Large intestine (tissue), 3 donors: ENCODE measurements around the gene RALGPS1. TPM values are rescaled to one million over a fixed set of nuclear protein-coding genes. Genes with fewer than 3 reads are reported as not detected.

ENCODE experiments used
- DNase-seq, 2 donors: peaks; one replicate each; pipeline versions ENCODE4 v3.0.0 to v3.0.0-alpha.2; 2013
- H3K27ac ChIP-seq: one replicate; pipeline ENCODE4 v1.5.1; 2013; ENCODE audit warnings: low read length
- H3K27me3 ChIP-seq: 2 replicates; pipeline ENCODE4 v1.6.1; 2013; ENCODE audit warnings: low read length; ENCODE audit not compliant: control insufficient read depth, insufficient read depth
- H3K36me3 ChIP-seq: 2 replicates; pipeline ENCODE4 v1.6.1; 2013; ENCODE audit warnings: low read length; ENCODE audit not compliant: control insufficient read depth, insufficient read depth
- H3K4me1 ChIP-seq: one replicate; pipeline ENCODE4 v1.6.1; 2013; ENCODE audit warnings: low read length; ENCODE audit not compliant: control insufficient read depth, insufficient read depth
- H3K4me3 ChIP-seq: one replicate; pipeline ENCODE4 v1.5.1; 2013; ENCODE audit warnings: low read length
- H3K9me3 ChIP-seq: one replicate; pipeline ENCODE4 v1.6.1; 2013; ENCODE audit warnings: mild to moderate bottlenecking, low read depth, low read length, moderate library complexity; ENCODE audit not compliant: control insufficient read depth
- WGBS: methylation state at CpG from one replicate; pipeline ENCODE4 v1.1.5; 2013; ENCODE audit warnings: low lambda C conversion rate; ENCODE audit not compliant: insufficient coverage; 5-methylcytosine and 5-hydroxymethylcytosine counted together
- polyA plus RNA-seq: library from polyadenylated mRNA; unstranded; fragments of 120-200 nt; gene quantifications from one replicate; pipeline ENCODE4 v1.2.1, GENCODE V29; 2013

The RALGPS1 gene
- polyA plus RNA-seq, 1 donor = 58.8 TPM

GRCh38 chr9:127187231-127187956 is 272.8 kb downstream of the RALGPS1 start:
- Histone ChIP-seq H3K9me3 (no peaks in the 10 kb centered on the region), H3K36me3 (peaks cover 19% of the 10 kb centered on the region), H3K4me1 (peaks cover 14% of the 10 kb centered on the region), H3K27me3 (no peaks in the 10 kb centered on the region), H3K27ac (peak overlapping the region; percentile 79), H3K4me3 (no peak overlapping the region)
- DNase-seq = peak; percentile 71 to 73
- no CpG with 5 or more reads among the region's 14 CpGs for WGBS

GRCh38 chr9:127188396-127188795 is 273.8 kb downstream of the RALGPS1 start:
- 80% methylated on average over 1 of the region's 4 CpGs for WGBS
- peak overlapping the region; percentile 79 for H3K27ac ChIP-seq
- H3K9me3 ChIP-seq = no peaks in the 10 kb centered on the region
- DNase-seq = no peak
- H3K27me3 ChIP-seq = no peaks in the 10 kb centered on the region
- H3K4me1 ChIP-seq = peaks cover 15% of the 10 kb centered on the region
- peaks cover 14% of the 10 kb centered on the region for H3K36me3 ChIP-seq
- H3K4me3 ChIP-seq = no peak overlapping the region

DNA sequence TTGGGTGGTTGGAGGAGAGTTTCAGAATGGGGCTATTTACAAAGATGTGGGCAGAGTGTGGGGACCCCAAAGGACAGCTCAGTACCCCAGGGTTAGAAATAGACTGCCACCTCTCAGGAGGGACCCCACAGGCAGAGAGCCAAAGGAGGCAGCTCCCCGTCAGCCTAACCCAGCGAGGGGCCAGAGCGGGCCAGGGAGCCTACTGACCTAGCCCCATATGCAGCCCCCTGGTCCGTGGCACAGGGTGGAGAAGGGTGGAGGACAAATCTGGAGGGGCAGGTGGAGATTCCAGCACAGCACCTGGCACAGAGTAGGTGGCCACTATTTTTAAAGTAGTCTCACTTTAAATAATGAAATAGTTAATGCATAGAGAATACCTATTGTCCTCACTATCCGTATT is 275.0 kb downstream of the RALGPS1 start:
- Histone ChIP-seq H3K4me3 (no peak overlapping the region), H3K4me1 (peaks cover 25% of the 10 kb centered on the region), H3K27me3 (no peaks in the 10 kb centered on the region), H3K36me3 (peaks cover 2% of the 10 kb centered on the region), H3K27ac (no peak overlapping the region), H3K9me3 (no peaks in the 10 kb centered on the region)
- DNase-seq = no peak
- WGBS = 80% methylated on average over 1 of the region's 5 CpGs

DNA sequence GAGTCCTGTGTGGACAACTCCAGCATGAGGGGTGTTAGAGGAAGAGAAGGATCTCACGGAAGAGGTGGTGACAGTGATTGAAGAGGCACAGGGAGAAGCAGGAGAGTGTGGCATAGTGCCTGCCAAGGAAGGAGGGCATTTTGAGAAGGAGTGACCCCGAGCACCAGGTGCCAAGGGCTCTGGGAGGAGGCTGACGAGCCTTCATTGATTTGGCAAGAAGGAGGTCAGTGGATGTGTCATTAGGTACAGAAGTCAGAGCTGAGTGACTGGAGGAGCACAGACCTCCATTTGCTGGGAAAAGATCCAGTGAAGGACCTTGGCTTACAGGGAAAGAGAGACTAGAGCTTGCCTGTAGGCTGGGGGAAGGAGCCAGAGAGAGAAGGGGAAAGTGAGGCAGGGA is 278.2 kb downstream of the RALGPS1 start:
- peaks cover 39% of the 10 kb centered on the region for H3K4me1 ChIP-seq
- H3K9me3 ChIP-seq = no peaks in the 10 kb centered on the region
- WGBS = no CpG with 5 or more reads among the region's 3 CpGs
- H3K4me3 ChIP-seq = no peak overlapping the region
- H3K27me3 ChIP-seq = no peaks in the 10 kb centered on the region
- no peak overlapping the region for H3K27ac ChIP-seq
- no peak for DNase-seq
- peaks cover 9% of the 10 kb centered on the region for H3K36me3 ChIP-seq

DNA sequence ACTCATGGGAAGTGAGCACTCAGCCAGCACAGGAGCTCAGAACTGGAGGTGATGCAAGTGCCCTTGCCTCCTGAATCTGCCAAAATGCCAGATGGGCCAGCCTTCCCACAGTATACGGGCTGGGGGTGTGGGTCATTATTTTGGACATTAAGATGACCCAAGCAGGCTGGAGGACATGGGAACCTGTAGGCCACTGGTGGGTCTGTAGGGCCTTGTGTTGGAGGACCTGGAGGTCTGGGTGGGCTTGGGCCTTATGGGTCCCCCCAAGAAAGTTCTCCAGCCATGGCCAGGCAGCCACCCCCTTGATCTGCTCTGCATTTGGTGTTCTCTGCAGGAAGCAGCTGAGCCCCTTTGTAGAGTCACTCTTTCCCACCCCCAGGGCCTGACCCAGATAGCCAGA is 278.9 kb downstream of the RALGPS1 start:
- Histone ChIP-seq H3K9me3 (no peaks in the 10 kb centered on the region), H3K27ac (peak overlapping the region; percentile 91), H3K4me1 (peaks cover 46% of the 10 kb centered on the region), H3K36me3 (peaks cover 9% of the 10 kb centered on the region), H3K4me3 (no peak overlapping the region), H3K27me3 (no peaks in the 10 kb centered on the region)
- no CpG with 5 or more reads among the region's 1 CpG for WGBS
- no peak for DNase-seq

DNA sequence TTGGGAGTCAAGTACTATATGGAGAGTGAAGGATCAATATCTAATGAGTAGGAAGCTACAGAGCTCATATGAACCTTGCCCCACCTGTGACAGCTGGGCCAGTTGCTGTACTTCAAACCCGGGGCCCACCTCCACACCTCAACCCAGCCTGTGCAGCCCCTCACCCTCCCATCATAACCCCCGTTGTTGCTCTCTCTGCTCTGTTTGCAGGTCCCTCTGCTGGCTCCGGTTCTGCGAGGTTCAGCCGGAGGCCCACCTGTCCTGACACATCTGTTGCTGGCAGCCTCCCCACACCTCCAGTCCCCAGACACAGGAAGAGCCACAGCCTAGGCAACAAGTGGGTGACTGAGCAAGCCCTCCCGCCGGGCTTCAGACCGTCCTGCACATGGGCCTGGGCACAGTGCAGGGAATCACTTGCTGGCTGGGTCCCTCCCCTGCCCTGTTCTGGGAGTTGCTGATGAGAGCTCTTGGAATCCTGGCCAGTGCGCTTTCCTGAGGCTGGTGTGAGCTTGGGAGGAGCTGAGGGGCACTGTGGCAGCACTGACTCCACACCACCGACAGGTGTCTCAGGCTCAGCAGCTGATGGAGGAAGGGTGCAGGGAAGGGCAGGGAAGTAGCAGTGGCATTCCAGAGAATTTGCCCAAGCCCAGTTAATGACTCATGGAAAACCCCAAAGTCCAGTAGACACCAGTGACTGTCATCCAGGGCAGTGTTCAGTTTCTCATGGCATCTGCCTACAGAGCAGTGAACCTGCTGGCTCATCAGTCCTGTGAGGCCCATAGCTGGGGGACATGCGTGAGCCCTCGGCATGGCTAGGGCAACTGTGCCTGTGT is 280.5 kb downstream of the RALGPS1 start:
- Histone ChIP-seq H3K9me3 (no peaks in the 10 kb centered on the region), H3K36me3 (peaks cover 15% of the 10 kb centered on the region), H3K27me3 (no peaks in the 10 kb centered on the region), H3K27ac (peak overlapping the region; percentile 91), H3K4me1 (peaks cover 57% of the 10 kb centered on the region), H3K4me3 (no peak overlapping the region)
- DNase-seq = peak; percentile 90 to 92
- WGBS = 20% methylated on average over 1 of the region's 12 CpGs

DNA sequence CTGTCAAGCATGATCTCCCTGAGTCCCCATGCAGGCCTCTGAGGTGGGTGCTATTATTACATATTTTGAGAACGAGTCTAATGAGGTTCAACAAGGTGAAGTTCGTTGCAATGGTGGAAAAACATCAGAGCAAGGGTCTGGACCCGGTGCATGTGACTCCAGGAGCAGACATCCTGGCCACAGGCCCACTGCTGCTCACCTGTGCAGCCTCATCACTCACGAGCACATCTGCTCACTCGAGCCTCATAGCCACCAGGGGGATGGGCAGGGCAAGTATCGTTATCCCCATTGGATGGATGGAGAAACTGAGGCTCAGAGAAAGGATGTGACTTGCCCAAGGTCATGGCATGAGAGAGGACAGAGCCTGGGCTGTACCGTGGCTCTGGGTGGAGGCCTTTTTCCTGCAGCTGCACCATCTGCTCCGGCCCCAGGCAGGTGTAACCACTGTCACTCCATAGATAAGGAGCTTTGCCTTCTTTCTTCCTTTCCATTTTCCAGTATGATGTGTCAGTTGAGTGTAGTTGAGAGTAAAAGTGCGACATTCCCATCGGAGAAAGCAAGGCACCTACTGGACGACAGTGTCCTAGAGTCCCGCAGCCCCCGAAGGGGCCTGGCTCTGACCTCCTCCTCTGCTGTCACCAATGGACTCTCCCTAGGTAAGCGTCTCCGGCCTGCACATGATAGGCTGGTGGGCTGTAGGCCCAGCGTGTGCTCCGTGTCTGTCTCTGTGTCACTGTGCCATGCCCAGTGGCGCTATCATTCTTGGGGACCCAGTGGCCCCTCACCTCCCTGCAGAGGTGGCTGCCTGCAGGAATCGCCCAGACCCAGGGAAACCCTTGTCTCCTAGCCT is 281.6 kb downstream of the RALGPS1 start:
- no peak for DNase-seq
- WGBS = no CpG with 5 or more reads among the region's 19 CpGs
- peak overlapping the region; percentile 91 for H3K27ac ChIP-seq
- H3K4me3 ChIP-seq = no peak overlapping the region
- peaks cover 57% of the 10 kb centered on the region for H3K4me1 ChIP-seq
- peaks cover 26% of the 10 kb centered on the region for H3K36me3 ChIP-seq
- no peaks in the 10 kb centered on the region for H3K27me3 ChIP-seq
- no peaks in the 10 kb centered on the region for H3K9me3 ChIP-seq

DNA sequence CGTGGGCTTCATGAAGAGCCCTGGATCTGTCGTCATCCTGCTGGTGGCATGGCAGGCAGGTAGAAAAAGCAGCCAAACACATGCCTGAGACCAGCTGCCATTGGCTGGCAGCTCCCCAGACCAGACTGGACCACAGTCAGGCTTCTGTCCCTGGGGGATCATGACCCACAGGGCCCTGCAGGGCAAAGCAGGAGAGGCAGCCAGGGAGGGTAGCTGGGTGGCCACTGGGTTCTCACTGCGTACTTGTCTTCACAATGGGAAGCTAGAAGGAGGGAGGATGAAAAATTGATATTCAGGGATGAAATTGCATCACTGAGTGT is 282.2 kb downstream of the RALGPS1 start:
- Histone ChIP-seq H3K36me3 (peaks cover 30% of the 10 kb centered on the region), H3K9me3 (no peaks in the 10 kb centered on the region), H3K4me3 (no peak overlapping the region), H3K27ac (peak overlapping the region; percentile 76), H3K27me3 (no peaks in the 10 kb centered on the region), H3K4me1 (peaks cover 57% of the 10 kb centered on the region)
- no peak for DNase-seq
- WGBS = no CpG with 5 or more reads among the region's 3 CpGs

DNA sequence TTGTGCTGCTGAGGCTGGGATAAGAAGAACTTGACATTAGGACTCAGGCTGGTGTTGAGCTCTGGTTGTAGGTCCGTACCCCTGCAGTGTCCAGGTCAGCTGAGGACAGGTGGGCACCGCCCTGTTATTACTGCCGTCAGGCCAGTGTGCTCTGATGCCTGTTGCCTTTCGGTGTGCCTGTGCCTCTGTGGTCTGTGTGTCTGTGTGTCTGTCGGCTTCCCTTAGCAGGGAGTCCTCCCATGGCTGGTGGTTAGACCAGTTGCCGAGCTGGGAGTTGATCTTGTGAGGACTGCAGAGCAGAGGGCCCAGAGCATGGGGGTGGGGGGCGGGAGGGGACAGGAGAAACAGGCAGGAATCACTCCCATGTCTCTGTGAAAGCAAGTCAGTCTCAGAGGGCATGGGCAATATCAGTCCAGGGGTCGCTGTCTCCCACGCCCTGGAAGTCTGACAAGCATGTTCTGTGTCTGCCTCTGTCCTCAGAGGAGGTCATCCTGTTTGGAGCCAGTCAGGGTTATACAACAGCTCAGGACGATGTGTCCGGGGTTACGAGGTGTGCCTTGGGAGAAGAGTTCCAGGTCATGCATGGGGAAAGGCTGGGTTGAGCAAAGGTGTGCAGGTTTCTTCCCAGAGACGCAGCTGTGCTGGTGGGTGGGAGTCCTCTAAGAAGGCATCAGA is 282.7 kb downstream of the RALGPS1 start:
- Histone ChIP-seq H3K4me3 (no peak overlapping the region), H3K4me1 (peaks cover 57% of the 10 kb centered on the region), H3K9me3 (no peaks in the 10 kb centered on the region), H3K27me3 (no peaks in the 10 kb centered on the region), H3K36me3 (peaks cover 33% of the 10 kb centered on the region), H3K27ac (peak overlapping the region; percentile 76)
- DNase-seq = peak; percentile 29 to 50
- no CpG with 5 or more reads among the region's 13 CpGs for WGBS
